ENCODE data around the gene ZFHX2.

GRCh38 chr14:23533652-23534435, 17.7 kb downstream of the ZFHX2 start:
- no peak for TF ChIP-seq POLR2AphosphoS5 (IDR thresholded peaks at IDR 0.05; ENCODE audit: low read depth, low read length)
- no peak for TF ChIP-seq EP300 (IDR thresholded peaks at IDR 0.05; ENCODE audit: borderline replicate concordance in 1 of 2, low read depth in 1 of 2, low read length in 1 of 2)
- TF ChIP-seq FOXJ3 (CRISPR knock-in tag; IDR thresholded peaks at IDR 0.05): no peak
- TF ChIP-seq, protein P1, sequence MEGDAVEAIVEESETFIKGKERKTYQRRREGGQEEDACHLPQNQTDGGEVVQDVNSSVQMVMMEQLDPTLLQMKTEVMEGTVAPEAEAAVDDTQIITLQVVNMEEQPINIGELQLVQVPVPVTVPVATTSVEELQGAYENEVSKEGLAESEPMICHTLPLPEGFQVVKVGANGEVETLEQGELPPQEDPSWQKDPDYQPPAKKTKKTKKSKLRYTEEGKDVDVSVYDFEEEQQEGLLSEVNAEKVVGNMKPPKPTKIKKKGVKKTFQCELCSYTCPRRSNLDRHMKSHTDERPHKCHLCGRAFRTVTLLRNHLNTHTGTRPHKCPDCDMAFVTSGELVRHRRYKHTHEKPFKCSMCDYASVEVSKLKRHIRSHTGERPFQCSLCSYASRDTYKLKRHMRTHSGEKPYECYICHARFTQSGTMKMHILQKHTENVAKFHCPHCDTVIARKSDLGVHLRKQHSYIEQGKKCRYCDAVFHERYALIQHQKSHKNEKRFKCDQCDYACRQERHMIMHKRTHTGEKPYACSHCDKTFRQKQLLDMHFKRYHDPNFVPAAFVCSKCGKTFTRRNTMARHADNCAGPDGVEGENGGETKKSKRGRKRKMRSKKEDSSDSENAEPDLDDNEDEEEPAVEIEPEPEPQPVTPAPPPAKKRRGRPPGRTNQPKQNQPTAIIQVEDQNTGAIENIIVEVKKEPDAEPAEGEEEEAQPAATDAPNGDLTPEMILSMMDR (IDR thresholded peaks at IDR 0.05): no peak
- TF ChIP-seq, protein P2, sequence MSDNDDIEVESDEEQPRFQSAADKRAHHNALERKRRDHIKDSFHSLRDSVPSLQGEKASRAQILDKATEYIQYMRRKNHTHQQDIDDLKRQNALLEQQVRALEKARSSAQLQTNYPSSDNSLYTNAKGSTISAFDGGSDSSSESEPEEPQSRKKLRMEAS (IDR thresholded peaks at IDR 0.05; ENCODE audit: low read depth): no peak

Measured in SK-N-SH (cell line).